NT2/D1 (cell line): ENCODE results near the gene IMMP2L.

Source experiments
- SUZ12 ChIP-seq: IDR thresholded peaks from 2 replicates; pipeline ENCODE4 v1.6.1; 2011; ENCODE audit not compliant: insufficient read length, insufficient read depth; ENCODE audit errors: extremely low read depth
- YY1 ChIP-seq: IDR thresholded peaks from 2 replicates; pipeline ENCODE4 v1.6.1; 2011; ENCODE audit not compliant: insufficient read length, insufficient read depth

GRCh38 chr7:111438369-111439289 is 123.7 kb downstream of the IMMP2L start:
- no peak for TF ChIP-seq YY1
- no peak for TF ChIP-seq SUZ12
